K562 (cell line): Measurements from ENCODE around the gene CLNK. TPM values are rescaled to one million over a fixed set of nuclear protein-coding genes. Genes with fewer than 3 reads are reported as not detected.

Experiments used
- ESRRA ChIP-seq: fragments of 450-650 bp; IDR thresholded peaks from 2 replicates; pipeline ENCODE4 v1.6.1; 2014; ENCODE audit warnings: low read depth, mild to moderate bottlenecking, moderate library complexity, borderline replicate concordance
- FOXM1 ChIP-seq, 2 experiments: fragments of 450-650 bp in 1 of 2; sonication (generic) in 1 of 2; formaldehyde crosslinking in 1 of 2; IDR thresholded peaks; 2 replicates each; pipeline versions ENCODE4 v1.6.1 to v1.9.0; 2017 to 2022; ENCODE audit warnings: low read depth in 2 of 2, mild to moderate bottlenecking in 2 of 2, missing genetic modification reagents in 1 of 2, moderate library complexity in 1 of 2
- NR1H2 ChIP-seq: sonication (generic); formaldehyde crosslinking; IDR thresholded peaks from 2 replicates; pipeline ENCODE4 v1.4.0; 2020; ENCODE audit warnings: mild to moderate bottlenecking, missing genetic modification reagents
- POLR2AphosphoS5 ChIP-seq: IDR thresholded peaks from 2 replicates; pipeline ENCODE4 v1.6.1; 2011; ENCODE audit warnings: mild to moderate bottlenecking, low read depth, low read length, moderate library complexity; ENCODE audit not compliant: control insufficient read depth, insufficient read depth
- STAG1 ChIP-seq: sonication (generic); formaldehyde crosslinking; IDR thresholded peaks from 2 replicates; pipeline ENCODE4 v1.5.0; 2020; ENCODE audit warnings: missing genetic modification reagents, borderline replicate concordance
- ZNF280A ChIP-seq: fragments of 450-650 bp; IDR thresholded peaks from 2 replicates; pipeline ENCODE4 v1.6.1; 2018; ENCODE audit warnings: mild to moderate bottlenecking, low read depth; ENCODE audit not compliant: partially characterized antibody
- ZNF311 ChIP-seq: fragments of 250-450 bp; sonication (Bioruptor Pico); IDR thresholded peaks from 2 replicates; pipeline ENCODE4 v1.4.0; 2020; ENCODE audit warnings: mild to moderate bottlenecking, moderate library complexity
- ZNF41 ChIP-seq: fragments of 250-450 bp; sonication (Bioruptor Pico); conservative IDR thresholded peaks from 2 replicates; pipeline ENCODE4 v1.4.0; 2020; ENCODE audit warnings: mild to moderate bottlenecking
- polyA plus RNA-seq, 8 experiments: library from polyadenylated mRNA; depleted of rRNA in 4 of 8; stranded (reverse) in 5 of 8; unstranded in 3 of 8; fragments of >200 nt; fragmentation: Nextera tagmentation in 2 of 8; fragmentation: Illumina TruSeq in 1 of 8; extraction: Ambion mirVana in 2 of 8; extraction: Trizol in 1 of 8; gene quantifications; 2 replicates each; pipeline versions ENCODE4 v1.2.1 to v1.2.3, GENCODE V29; 2011 to 2014; ENCODE audit warnings: inconsistent platforms in 1 of 8, missing spikeins in 1 of 8
- total RNA-seq, 7 experiments: library from RNA; depleted of rRNA in 6 of 7; stranded (reverse); fragments of >200 nt in 6 of 7; fragmentation: Illumina TruSeq in 2 of 7; extraction: Trizol in 2 of 7; gene quantifications; 2 replicates each; pipeline versions ENCODE4 v1.2.1 to v1.2.3, GENCODE V29; 2011 to 2021; ENCODE audit warnings: low replicate concordance in 1 of 7
- TF ChIP-seq, protein P1 (sequence below): sonication (generic); formaldehyde crosslinking; IDR thresholded peaks from 2 replicates; pipeline ENCODE4 v1.8.0; 2023; ENCODE audit warnings: missing genetic modification reagents, mild to moderate bottlenecking, borderline replicate concordance
- TF ChIP-seq, protein P2 (sequence below): sonication (generic); IDR thresholded peaks from 2 replicates; pipeline ENCODE4 v1.6.1; 2016

The CLNK gene
- total and polyA plus RNA-seq, 9 of the 15 experiments (the other 6 are each of a cell fraction or from before 2014, with no cell fraction given): not detected

GRCh38 chr4:10677796-10678497 lies 6.6 kb downstream of the CLNK start (continued):
- TF ChIP-seq, protein P1, sequence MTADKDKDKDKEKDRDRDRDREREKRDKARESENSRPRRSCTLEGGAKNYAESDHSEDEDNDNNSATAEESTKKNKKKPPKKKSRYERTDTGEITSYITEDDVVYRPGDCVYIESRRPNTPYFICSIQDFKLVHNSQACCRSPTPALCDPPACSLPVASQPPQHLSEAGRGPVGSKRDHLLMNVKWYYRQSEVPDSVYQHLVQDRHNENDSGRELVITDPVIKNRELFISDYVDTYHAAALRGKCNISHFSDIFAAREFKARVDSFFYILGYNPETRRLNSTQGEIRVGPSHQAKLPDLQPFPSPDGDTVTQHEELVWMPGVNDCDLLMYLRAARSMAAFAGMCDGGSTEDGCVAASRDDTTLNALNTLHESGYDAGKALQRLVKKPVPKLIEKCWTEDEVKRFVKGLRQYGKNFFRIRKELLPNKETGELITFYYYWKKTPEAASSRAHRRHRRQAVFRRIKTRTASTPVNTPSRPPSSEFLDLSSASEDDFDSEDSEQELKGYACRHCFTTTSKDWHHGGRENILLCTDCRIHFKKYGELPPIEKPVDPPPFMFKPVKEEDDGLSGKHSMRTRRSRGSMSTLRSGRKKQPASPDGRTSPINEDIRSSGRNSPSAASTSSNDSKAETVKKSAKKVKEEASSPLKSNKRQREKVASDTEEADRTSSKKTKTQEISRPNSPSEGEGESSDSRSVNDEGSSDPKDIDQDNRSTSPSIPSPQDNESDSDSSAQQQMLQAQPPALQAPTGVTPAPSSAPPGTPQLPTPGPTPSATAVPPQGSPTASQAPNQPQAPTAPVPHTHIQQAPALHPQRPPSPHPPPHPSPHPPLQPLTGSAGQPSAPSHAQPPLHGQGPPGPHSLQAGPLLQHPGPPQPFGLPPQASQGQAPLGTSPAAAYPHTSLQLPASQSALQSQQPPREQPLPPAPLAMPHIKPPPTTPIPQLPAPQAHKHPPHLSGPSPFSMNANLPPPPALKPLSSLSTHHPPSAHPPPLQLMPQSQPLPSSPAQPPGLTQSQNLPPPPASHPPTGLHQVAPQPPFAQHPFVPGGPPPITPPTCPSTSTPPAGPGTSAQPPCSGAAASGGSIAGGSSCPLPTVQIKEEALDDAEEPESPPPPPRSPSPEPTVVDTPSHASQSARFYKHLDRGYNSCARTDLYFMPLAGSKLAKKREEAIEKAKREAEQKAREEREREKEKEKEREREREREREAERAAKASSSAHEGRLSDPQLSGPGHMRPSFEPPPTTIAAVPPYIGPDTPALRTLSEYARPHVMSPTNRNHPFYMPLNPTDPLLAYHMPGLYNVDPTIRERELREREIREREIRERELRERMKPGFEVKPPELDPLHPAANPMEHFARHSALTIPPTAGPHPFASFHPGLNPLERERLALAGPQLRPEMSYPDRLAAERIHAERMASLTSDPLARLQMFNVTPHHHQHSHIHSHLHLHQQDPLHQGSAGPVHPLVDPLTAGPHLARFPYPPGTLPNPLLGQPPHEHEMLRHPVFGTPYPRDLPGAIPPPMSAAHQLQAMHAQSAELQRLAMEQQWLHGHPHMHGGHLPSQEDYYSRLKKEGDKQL (CRISPR knock-in tag): no peak
- TF ChIP-seq NR1H2 (CRISPR knock-in tag) (no peak), ZNF41 (no peak), POLR2AphosphoS5 (no peak), ZNF280A (no peak), STAG1 (CRISPR knock-in tag) (no peak), ZNF311 (no peak), FOXM1 (IDR thresholded peaks at IDR 0.05; ENCODE audit: low read depth) (no peak), FOXM1 (CRISPR knock-in tag; IDR thresholded peaks at IDR 0.05; ENCODE audit: low read depth) (no peak), ESRRA (no peak)
- TF ChIP-seq, protein P2, sequence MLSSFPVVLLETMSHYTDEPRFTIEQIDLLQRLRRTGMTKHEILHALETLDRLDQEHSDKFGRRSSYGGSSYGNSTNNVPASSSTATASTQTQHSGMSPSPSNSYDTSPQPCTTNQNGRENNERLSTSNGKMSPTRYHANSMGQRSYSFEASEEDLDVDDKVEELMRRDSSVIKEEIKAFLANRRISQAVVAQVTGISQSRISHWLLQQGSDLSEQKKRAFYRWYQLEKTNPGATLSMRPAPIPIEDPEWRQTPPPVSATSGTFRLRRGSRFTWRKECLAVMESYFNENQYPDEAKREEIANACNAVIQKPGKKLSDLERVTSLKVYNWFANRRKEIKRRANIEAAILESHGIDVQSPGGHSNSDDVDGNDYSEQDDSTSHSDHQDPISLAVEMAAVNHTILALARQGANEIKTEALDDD: no peak
- TF ChIP-seq, all 486 proteins: peak for 0
